HEK293T (cell line): Measurements from ENCODE around the gene TRAF2.
"Not testable (repeated sequence)": the region's sequence is repeated elsewhere in the genome, so short reads cannot be mapped to it uniquely, and the experiment has no call there.

ENCODE experiments used
- BHLHE40 ChIP-seq: fragments of 450-650 bp; IDR thresholded peaks from 2 replicates; pipeline ENCODE4 v1.6.1; 2016; ENCODE audit warnings: mild to moderate bottlenecking, moderate library complexity, borderline replicate concordance
- CTBP1 ChIP-seq: fragments of 450-650 bp; IDR thresholded peaks from 2 replicates; pipeline ENCODE4 v1.6.1; 2016; ENCODE audit warnings: borderline replicate concordance
- ELF4 ChIP-seq: fragments of 450-650 bp; IDR thresholded peaks from 2 replicates; pipeline ENCODE4 v1.6.1; 2017; ENCODE audit warnings: antibody characterized with exemption
- FOXA1 ChIP-seq: fragments of 450-650 bp; IDR thresholded peaks from 2 replicates; pipeline ENCODE4 v1.6.1; 2016; ENCODE audit warnings: mild to moderate bottlenecking
- FOXM1 ChIP-seq: fragments of 450-650 bp; IDR thresholded peaks from 2 replicates; pipeline ENCODE4 v1.6.1; 2017; ENCODE audit warnings: mild to moderate bottlenecking, borderline replicate concordance
- HDGF ChIP-seq: fragments of 450-650 bp; IDR thresholded peaks from 2 replicates; pipeline ENCODE4 v1.6.1; 2017; ENCODE audit warnings: antibody characterized with exemption, borderline replicate concordance
- L3MBTL2 ChIP-seq: fragments of 450-650 bp; conservative IDR thresholded peaks from 2 replicates; pipeline ENCODE4 v1.6.1; 2016; ENCODE audit warnings: mild to moderate bottlenecking
- NFRKB ChIP-seq: fragments of 450-650 bp; IDR thresholded peaks from 2 replicates; pipeline ENCODE4 v1.6.1; 2016; ENCODE audit warnings: mild to moderate bottlenecking, moderate library complexity

DNA sequence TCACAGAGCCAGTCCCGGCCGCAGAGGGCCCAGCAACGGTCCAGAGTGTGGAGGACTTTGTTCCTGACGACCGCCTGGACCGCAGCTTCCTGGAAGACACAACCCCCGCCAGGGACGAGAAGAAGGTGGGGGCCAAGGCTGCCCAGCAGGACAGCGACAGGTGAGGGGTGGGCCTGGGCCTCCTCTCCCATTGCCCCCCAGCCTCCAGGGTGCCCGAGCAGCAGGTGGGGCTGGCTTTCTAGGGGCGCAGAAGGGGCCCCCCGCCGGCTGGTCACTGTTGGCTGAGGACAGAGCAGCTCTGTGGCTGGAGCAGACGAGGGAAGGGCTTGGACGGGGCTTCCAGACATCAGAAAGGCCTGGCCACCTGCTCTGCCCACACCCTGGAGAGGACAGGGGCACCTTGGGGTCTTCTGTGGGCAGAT is 48.4 kb upstream of the TRAF2 start:
- not testable (repeated sequence) for TF ChIP-seq HDGF, BHLHE40, FOXA1, NFRKB, FOXM1, ELF4, CTBP1, L3MBTL2
